B cell (primary cell): ENCODE measurements around the gene SAC3D1. TPM values are rescaled to one million over a fixed set of nuclear protein-coding genes. Genes with fewer than 3 reads are reported as not detected.

ENCODE experiments used
- ATAC-seq: fragments of 200-7000 bp; cut with Tn5 transposase; one replicate; pipeline ENCODE4 v1.10.0; 2021; ENCODE audit warnings: low read depth, mild to moderate bottlenecking, moderate number of reproducible peaks, moderate library complexity
- CTCF ChIA-PET: fragments of 350-600 bp; sonication (Branson Sonifier 250); formaldehyde crosslinking; loops from one replicate; lab custom pipeline; 2021; ENCODE audit warnings: antibody characterized with exemption, inconsistent platforms; lab: Charles Lee
- POLR2A ChIA-PET: fragments of 350-600 bp; sonication (Branson Sonifier 250); formaldehyde crosslinking; loops from one replicate; lab custom pipeline; 2021; ENCODE audit warnings: antibody characterized with exemption; lab: Charles Lee
- DNase-seq: peaks from one replicate; pipeline ENCODE4 v3.0.0; 2013
- H2AFZ ChIP-seq: 2 replicates; pipeline ENCODE4 v1.6.1; 2012; ENCODE audit warnings: mild to moderate bottlenecking, low read depth, low read length; ENCODE audit not compliant: insufficient read depth, poor library complexity, severe bottlenecking
- H3K27ac ChIP-seq, 2 donors: 1 replicate in 1 of 2; 2 replicates in 1 of 2; pipeline ENCODE4 v1.5.1; 2012 to 2013; ENCODE audit warnings: low read length in 2 of 2, mild to moderate bottlenecking in 2 of 2, moderate library complexity in 1 of 2
- H3K27me3 ChIP-seq, 4 experiments: fragments of 200-600 bp in 1 of 4; sonication (generic) in 1 of 4; replicated peaks in 1 of 4; 1 replicate in 2 of 4; 2 replicates in 2 of 4; pipeline versions ENCODE4 v1.6.1 to v1.7.0; 2013 to 2016; ENCODE audit warnings: low read length in 3 of 4, mild to moderate bottlenecking in 2 of 4, mixed read lengths in 1 of 4, moderate library complexity in 1 of 4; ENCODE audit not compliant: insufficient read depth in 4 of 4, control insufficient read depth in 3 of 4; ENCODE audit errors: control extremely low read depth in 1 of 4
- H3K36me3 ChIP-seq, 2 experiments: replicated peaks in 1 of 2; 1 replicate in 1 of 2; 2 replicates in 1 of 2; pipeline versions ENCODE4 v1.6.1 to v1.7.1; 2013; ENCODE audit warnings: low read length in 1 of 2; ENCODE audit not compliant: insufficient read depth in 2 of 2, control insufficient read depth in 1 of 2; ENCODE audit errors: control extremely low read depth in 1 of 2, extremely low read depth in 1 of 2
- H3K4me1 ChIP-seq, 2 donors: fragments of 200-600 bp in 1 of 2; sonication (generic) in 1 of 2; 1 replicate in 1 of 2; 2 replicates in 1 of 2; pipeline versions ENCODE4 v1.5.1 to v1.6.1; 2013 to 2017; ENCODE audit warnings: low read length in 2 of 2; ENCODE audit not compliant: control insufficient read depth in 2 of 2, insufficient read depth in 2 of 2
- H3K4me2 ChIP-seq: replicated peaks from 2 replicates; pipeline ENCODE3; 2012; ENCODE audit warnings: mild to moderate bottlenecking, low read depth, low read length; ENCODE audit not compliant: poor library complexity, severe bottlenecking
- H3K4me3 ChIP-seq, 5 experiments: fragments of 200-600 bp in 1 of 5; sonication (generic) in 1 of 5; 1 replicate in 3 of 5; 2 replicates in 2 of 5; pipeline versions ENCODE4 v1.5.1 to v1.7.0; 2011 to 2016; ENCODE audit warnings: low read length in 4 of 5, mild to moderate bottlenecking in 4 of 5, low read depth in 2 of 5, control low read depth in 1 of 5, moderate library complexity in 1 of 5; ENCODE audit not compliant: insufficient read depth in 1 of 5; ENCODE audit errors: control extremely low read depth in 1 of 5, extremely low read depth in 1 of 5
- H3K79me2 ChIP-seq: fragments of 200-600 bp; sonication (generic); one replicate; pipeline ENCODE4 v1.6.0; 2016; ENCODE audit warnings: low read length; ENCODE audit not compliant: control insufficient read depth, insufficient read depth
- H3K9ac ChIP-seq: fragments of 200-600 bp; sonication (generic); 2 replicates; pipeline ENCODE4 v1.6.1; 2017; ENCODE audit warnings: mild to moderate bottlenecking, low read length, moderate library complexity
- H3K9me3 ChIP-seq, 3 donors: one replicate each; pipeline versions ENCODE4 v1.6.1 to v1.7.1; 2013; ENCODE audit warnings: low read length in 2 of 3; ENCODE audit not compliant: control insufficient read depth in 2 of 3, insufficient read depth in 1 of 3; ENCODE audit errors: control extremely low read depth in 1 of 3
- H4K20me1 ChIP-seq: 2 replicates; pipeline ENCODE4 v1.6.0; 2012; ENCODE audit warnings: mild to moderate bottlenecking, low read length; ENCODE audit not compliant: insufficient read depth, control insufficient read depth, poor library complexity, severe bottlenecking
- H3K27ac Mint-ChIP-seq: one replicate; pipeline ENCODE4 v1.8.0; 2021; ENCODE audit warnings: mixed read lengths
- H3K27me3 Mint-ChIP-seq: one replicate; pipeline ENCODE4 v1.8.0; 2021; ENCODE audit warnings: mixed read lengths
- H3K4me1 Mint-ChIP-seq: one replicate; pipeline ENCODE4 v1.8.0; 2021; ENCODE audit warnings: mixed read lengths
- H3K4me3 Mint-ChIP-seq: one replicate; pipeline ENCODE4 v1.8.0; 2021; ENCODE audit warnings: mixed read lengths
- H3K9me3 Mint-ChIP-seq: one replicate; pipeline ENCODE4 v1.8.0; 2022; ENCODE audit warnings: mixed read lengths; ENCODE audit not compliant: insufficient read depth
- CTCF ChIP-seq: fragments of 200-600 bp; IDR thresholded peaks from one replicate; pipeline ENCODE4 v1.8.0; 2022; ENCODE audit warnings: antibody characterized with exemption, mild to moderate bottlenecking
- EZH2 ChIP-seq: IDR thresholded peaks from 2 replicates; pipeline ENCODE4 v1.6.1; 2012; ENCODE audit warnings: borderline replicate concordance, low read depth, mild to moderate bottlenecking, moderate library complexity, low read length; ENCODE audit not compliant: insufficient read depth, poor library complexity, severe bottlenecking
- WGBS: methylation state at CpG from one replicate; pipeline ENCODE4 v1.1.5; 2013; ENCODE audit warnings: missing lambda C conversion rate; ENCODE audit not compliant: insufficient coverage; 5-methylcytosine and 5-hydroxymethylcytosine counted together
- intact Hi-C: fragments of 100-400 bp; cut with micrococcal nuclease; formaldehyde crosslinking; loops from one replicate; pipeline ENCODE4 v1.10.0; 2022
- polyA plus RNA-seq: library from polyadenylated mRNA; depleted of rRNA; stranded (reverse); fragments of >200 nt; gene quantifications from 2 replicates; pipeline ENCODE4 v1.2.3, GENCODE V29; 2012
- total RNA-seq, 2 donors: library from RNA; stranded (reverse); fragments of 120-200 nt in 1 of 2; gene quantifications; 1 replicate in 1 of 2; 2 replicates in 1 of 2; pipeline versions ENCODE4 v1.2.3 to v1.2.4, GENCODE V29; 2013 to 2022

The SAC3D1 gene
- total and polyA plus RNA-seq, 2 donors (not counting 1 experiment from before 2014, with no cell fraction given), result 5.9 to 6.0 TPM

- intact Hi-C loops, result loop anchor here (10.0 kb wide), 1 partner anchor 479 kb away; the partner anchor contains the start of gene SCYL1
- no peak overlapping the region for H3K9ac ChIP-seq
- WGBS, result 92% methylated on average over 7 of the region's 7 CpGs
- H3K9me3 Mint-ChIP-seq, result no peaks in the 10 kb centered on the region
- no peaks in the 10 kb centered on the region for H3K27me3 Mint-ChIP-seq
- H3K79me2 ChIP-seq, result peaks cover 19% of the 10 kb centered on the region
- CTCF ChIA-PET, result interaction anchor here (1.0 to 1.2 kb wide), 2 partner anchors 64 to 66 kb away, joined by 3 read pairs; partner anchors contain the start of gene TM7SF2
- DNase-seq (no peak), ATAC-seq (no peak)
- peaks cover 19 to 23% of the 10 kb centered on the region in 2 donors for H3K4me1 ChIP-seq
- no peak overlapping the region for H3K4me2 ChIP-seq
- H2AFZ ChIP-seq, result no peak overlapping the region
- no peak overlapping the region for H3K4me3 ChIP-seq
- TF ChIP-seq EZH2 (no peak), CTCF (no peak)
- H4K20me1 ChIP-seq, result no peaks in the 10 kb centered on the region
- peaks cover 0 to 16% of the 10 kb centered on the region in 2 experiments for H3K36me3 ChIP-seq
- peaks cover 29% of the 10 kb centered on the region for H3K4me1 Mint-ChIP-seq
- H3K27ac ChIP-seq, result no peak overlapping the region
- POLR2A ChIA-PET, result no interaction called here
- no peaks in the 10 kb centered on the region for H3K9me3 ChIP-seq
- H3K4me3 Mint-ChIP-seq, result no peak overlapping the region
- no peaks in the 10 kb centered on the region for H3K27me3 ChIP-seq
- no peak overlapping the region for H3K27ac Mint-ChIP-seq
Measured at GRCh38 chr11:65045728-65046127, 4.7 kb downstream of the SAC3D1 start.
